Skin epidermis (tissue), 12 donors: ENCODE data around the gene RCSD1.

Source experiments
- H3K27ac ChIP-seq, 21 experiments: fragments of 200-600 bp; sonication (generic) in 11 of 21; one replicate each; pipeline ENCODE4 v1.5.0; 2020; ENCODE audit warnings: mild to moderate bottlenecking in 3 of 21, inconsistent platforms in 2 of 21, moderate library complexity in 2 of 21
- H3K4me3 ChIP-seq, 7 experiments: fragments of 200-600 bp; sonication (generic) in 2 of 7; one replicate each; pipeline ENCODE4 v1.5.0; 2020; ENCODE audit warnings: inconsistent platforms in 2 of 7, mild to moderate bottlenecking in 2 of 7, moderate library complexity in 1 of 7

Gene RCSD1

GRCh38 chr1:167635941-167636340, 5.9 kb downstream of the RCSD1 start:
- peak overlapping the region in 1 of 21 experiments; percentile 58 for H3K27ac ChIP-seq
- H3K4me3 ChIP-seq = no peak overlapping the region

- Histone ChIP-seq H3K4me3 (no peak overlapping the region), H3K27ac (peak overlapping the region in 1 of 21 experiments; percentile 74)
These were observed 8.0 kb downstream of the RCSD1 start for GRCh38 chr1:167638064-167638463.

GRCh38 chr1:167640051-167640450, 10.0 kb downstream of the RCSD1 start:
- H3K4me3 ChIP-seq = no peak overlapping the region
- H3K27ac ChIP-seq = no peak overlapping the region

- no peak overlapping the region for H3K4me3 ChIP-seq
- peak overlapping the region in 4 of 21 experiments; percentile 24 to 51 (median 39) for H3K27ac ChIP-seq
These were observed 11.9 kb downstream of the RCSD1 start for GRCh38 chr1:167641786-167642500.

- Histone ChIP-seq H3K27ac (no peak overlapping the region), H3K4me3 (no peak overlapping the region)
These were observed 12.4 kb downstream of the RCSD1 start for GRCh38 chr1:167642501-167642826.

- Histone ChIP-seq H3K27ac (no peak overlapping the region), H3K4me3 (no peak overlapping the region)
These were observed 13.4 kb downstream of the RCSD1 start for GRCh38 chr1:167643441-167643840.

- H3K4me3 ChIP-seq = no peak overlapping the region
- no peak overlapping the region for H3K27ac ChIP-seq
These were observed 14.5 kb downstream of the RCSD1 start for GRCh38 chr1:167644551-167644950.

- no peak overlapping the region for H3K4me3 ChIP-seq
- H3K27ac ChIP-seq = no peak overlapping the region
These were observed 15.1 kb downstream of the RCSD1 start for GRCh38 chr1:167645140-167645541.

- H3K4me3 ChIP-seq = no peak overlapping the region
- no peak overlapping the region for H3K27ac ChIP-seq
These were observed 15.8 kb downstream of the RCSD1 start for GRCh38 chr1:167645625-167646414.

GRCh38 chr1:167648252-167648849, 18.3 kb downstream of the RCSD1 start:
- Histone ChIP-seq H3K4me3 (no peak overlapping the region), H3K27ac (peak overlapping the region in 3 of 21 experiments; percentile 4 to 61 (median 12))

GRCh38 chr1:167648978-167649744, 19.1 kb downstream of the RCSD1 start:
- no peak overlapping the region for H3K4me3 ChIP-seq
- H3K27ac ChIP-seq = peak overlapping the region in 8 of 21 experiments; percentile 2 to 72 (median 42)

GRCh38 chr1:167650269-167651160, 20.5 kb downstream of the RCSD1 start:
- H3K27ac ChIP-seq = peak overlapping the region in 10 of 21 experiments; percentile 1 to 72 (median 37)
- H3K4me3 ChIP-seq = no peak overlapping the region

- Histone ChIP-seq H3K4me3 (no peak overlapping the region), H3K27ac (peak overlapping the region in 2 of 21 experiments; percentile 30 to 72)
These were observed 21.2 kb downstream of the RCSD1 start for GRCh38 chr1:167651161-167651693.

GRCh38 chr1:167654975-167655575, 25.0 kb downstream of the RCSD1 start:
- H3K27ac ChIP-seq = peak overlapping the region in 1 of 21 experiments; percentile 40
- no peak overlapping the region for H3K4me3 ChIP-seq

- H3K27ac ChIP-seq = no peak overlapping the region
These were observed 26.6 kb downstream of the RCSD1 start for GRCh38 chr1:167656657-167657056.

GRCh38 chr1:167658574-167659328, 28.7 kb downstream of the RCSD1 start:
- Histone ChIP-seq H3K4me3 (no peak overlapping the region), H3K27ac (no peak overlapping the region)

More at GRCh38 chr1:167656657-167657056, 26.6 kb downstream of the RCSD1 start:
- no peak overlapping the region for H3K4me3 ChIP-seq

- no peak overlapping the region for H3K4me3 ChIP-seq
- H3K27ac ChIP-seq = no peak overlapping the region
These were observed 29.4 kb downstream of the RCSD1 start for GRCh38 chr1:167659450-167659849.

- no peak overlapping the region for H3K27ac ChIP-seq
- H3K4me3 ChIP-seq = no peak overlapping the region
These were observed 29.8 kb downstream of the RCSD1 start for GRCh38 chr1:167659881-167660280.
